HEK293 (cell line): ENCODE results near the gene SHE.

Experiments used
- CTCF ChIA-PET: fragments of 350-600 bp; formaldehyde crosslinking; extraction: SDS; loops from one replicate; lab custom pipeline; 2021; ENCODE audit warnings: antibody characterized with exemption; lab: Yijun Ruan, JAX
- POLR2A ChIA-PET: fragments of 300-600 bp; formaldehyde crosslinking; extraction: SDS; loops from one replicate; lab custom pipeline; 2020; ENCODE audit warnings: antibody characterized with exemption, inconsistent platforms; lab: Yijun Ruan, JAX
- H3K27ac ChIP-seq: fragments of 200-500 bp; sonication (Bioruptor generic); 2 replicates; pipeline ENCODE4 v1.5.1; 2014; ENCODE audit warnings: low read depth, low read length, control low read depth, inconsistent platforms; ENCODE audit errors: extremely low read depth
- H3K36me3 ChIP-seq, 2 experiments: fragments of 200-500 bp in 1 of 2; sonication (Bioruptor generic) in 1 of 2; 1 replicate in 1 of 2; 2 replicates in 1 of 2; pipeline ENCODE4 v1.5.1; 2014 to 2017; ENCODE audit warnings: inconsistent platforms in 2 of 2, low read length in 2 of 2; ENCODE audit not compliant: control insufficient read depth in 2 of 2, insufficient read depth in 1 of 2
- H3K4me1 ChIP-seq: fragments of 200-500 bp; sonication (Bioruptor generic); 2 replicates; pipeline ENCODE4 v1.5.1; 2014; ENCODE audit warnings: mild to moderate bottlenecking, low read length, inconsistent platforms; ENCODE audit not compliant: control insufficient read depth, insufficient read depth
- H3K4me3 ChIP-seq: 2 replicates; pipeline ENCODE4 v1.5.1; 2011; ENCODE audit warnings: low read depth, mild to moderate bottlenecking, control low read depth, low read length, moderate library complexity
- H3K9me3 ChIP-seq: fragments of 200-500 bp; sonication (Bioruptor generic); 2 replicates; pipeline ENCODE4 v1.5.1; 2014; ENCODE audit warnings: low read depth, low read length, inconsistent platforms; ENCODE audit not compliant: control insufficient read depth, insufficient read depth
- GFI1B ChIP-seq: fragments of 450-650 bp; formaldehyde crosslinking; IDR thresholded peaks from 2 replicates; pipeline ENCODE4 v1.5.1; 2016; ENCODE audit warnings: missing biosample characterization, missing genetic modification characterization
- GLI4 ChIP-seq: fragments of 450-650 bp; formaldehyde crosslinking; IDR thresholded peaks from 2 replicates; pipeline ENCODE4 v1.5.1; 2016; ENCODE audit warnings: missing biosample characterization, missing genetic modification characterization
- GLIS2 ChIP-seq: fragments of 450-650 bp; formaldehyde crosslinking; IDR thresholded peaks from 2 replicates; pipeline ENCODE4 v1.5.1; 2016; ENCODE audit warnings: missing biosample characterization, missing genetic modification characterization
- HOXA7 ChIP-seq: sonication (generic); formaldehyde crosslinking; IDR thresholded peaks from 2 replicates; pipeline ENCODE4 v1.8.1; 2022; ENCODE audit warnings: missing genetic modification reagents, borderline replicate concordance
- KLF1 ChIP-seq: fragments of 450-650 bp; formaldehyde crosslinking; IDR thresholded peaks from 2 replicates; pipeline ENCODE4 v1.5.1; 2016; ENCODE audit warnings: missing biosample characterization, missing genetic modification characterization
- OSR2 ChIP-seq: fragments of 450-650 bp; formaldehyde crosslinking; IDR thresholded peaks from 2 replicates; pipeline ENCODE4 v1.5.1; 2016; ENCODE audit warnings: missing biosample characterization, missing genetic modification characterization
- ZBTB7A ChIP-seq: fragments of 450-650 bp; formaldehyde crosslinking; IDR thresholded peaks from 2 replicates; pipeline ENCODE4 v1.5.1; 2016; ENCODE audit warnings: low read depth, missing biosample characterization, missing genetic modification characterization
- ZFHX2 ChIP-seq: fragments of 450-650 bp; formaldehyde crosslinking; conservative IDR thresholded peaks from 2 replicates; pipeline ENCODE4 v1.5.1; 2016; ENCODE audit warnings: missing biosample characterization, missing genetic modification characterization
- ZFP69B ChIP-seq: fragments of 450-650 bp; formaldehyde crosslinking; IDR thresholded peaks from 2 replicates; pipeline ENCODE4 v1.5.1; 2016; ENCODE audit warnings: missing biosample characterization, missing genetic modification characterization
- ZIC2 ChIP-seq: fragments of 450-650 bp; formaldehyde crosslinking; IDR thresholded peaks from 2 replicates; pipeline ENCODE4 v1.5.1; 2016; ENCODE audit warnings: missing biosample characterization, missing genetic modification characterization
- ZNF148 ChIP-seq: fragments of 450-650 bp; formaldehyde crosslinking; IDR thresholded peaks from 2 replicates; pipeline ENCODE4 v1.5.0; 2017; ENCODE audit warnings: missing biosample characterization, missing genetic modification characterization, borderline replicate concordance
- ZNF155 ChIP-seq: fragments of 450-650 bp; formaldehyde crosslinking; IDR thresholded peaks from 2 replicates; pipeline ENCODE4 v1.5.1; 2016; ENCODE audit warnings: missing biosample characterization, missing genetic modification characterization
- ZNF366 ChIP-seq: fragments of 450-650 bp; formaldehyde crosslinking; conservative IDR thresholded peaks from 2 replicates; pipeline ENCODE4 v1.5.1; 2016; ENCODE audit warnings: missing biosample characterization, missing genetic modification characterization
- ZNF404 ChIP-seq: fragments of 450-650 bp; formaldehyde crosslinking; IDR thresholded peaks from 2 replicates; pipeline ENCODE4 v1.5.1; 2017; ENCODE audit warnings: missing biosample characterization, missing genetic modification characterization
- ZNF585B ChIP-seq: fragments of 450-650 bp; formaldehyde crosslinking; IDR thresholded peaks from 2 replicates; pipeline ENCODE4 v1.5.1; 2016; ENCODE audit warnings: missing biosample characterization, missing genetic modification characterization
- ZNF658 ChIP-seq: fragments of 450-650 bp; formaldehyde crosslinking; IDR thresholded peaks from 2 replicates; pipeline ENCODE4; 2016; ENCODE audit warnings: missing biosample characterization, missing genetic modification characterization
- ZNF701 ChIP-seq: fragments of 450-650 bp; formaldehyde crosslinking; IDR thresholded peaks from 2 replicates; pipeline ENCODE4 v1.5.1; 2016; ENCODE audit warnings: missing biosample characterization, missing genetic modification characterization
- ZNF791 ChIP-seq: fragments of 450-650 bp; formaldehyde crosslinking; IDR thresholded peaks from 2 replicates; pipeline ENCODE4 v1.5.1; 2016; ENCODE audit warnings: missing biosample characterization, missing genetic modification characterization
- ZNF792 ChIP-seq: fragments of 450-650 bp; formaldehyde crosslinking; IDR thresholded peaks from 2 replicates; pipeline ENCODE4 v1.5.1; 2016; ENCODE audit warnings: missing biosample characterization, missing genetic modification characterization
- TF ChIP-seq, protein P1 (sequence below): fragments of 450-650 bp; formaldehyde crosslinking; IDR thresholded peaks from 2 replicates; pipeline ENCODE4 v1.5.1; 2016; ENCODE audit warnings: missing biosample characterization, missing genetic modification characterization, low read depth
- TF ChIP-seq, protein P2 (sequence below): fragments of 450-650 bp; IDR thresholded peaks from 2 replicates; pipeline ENCODE4 v1.5.1; 2018; ENCODE audit warnings: missing biosample characterization, mild to moderate bottlenecking, missing genetic modification characterization

SHE gene

DNA sequence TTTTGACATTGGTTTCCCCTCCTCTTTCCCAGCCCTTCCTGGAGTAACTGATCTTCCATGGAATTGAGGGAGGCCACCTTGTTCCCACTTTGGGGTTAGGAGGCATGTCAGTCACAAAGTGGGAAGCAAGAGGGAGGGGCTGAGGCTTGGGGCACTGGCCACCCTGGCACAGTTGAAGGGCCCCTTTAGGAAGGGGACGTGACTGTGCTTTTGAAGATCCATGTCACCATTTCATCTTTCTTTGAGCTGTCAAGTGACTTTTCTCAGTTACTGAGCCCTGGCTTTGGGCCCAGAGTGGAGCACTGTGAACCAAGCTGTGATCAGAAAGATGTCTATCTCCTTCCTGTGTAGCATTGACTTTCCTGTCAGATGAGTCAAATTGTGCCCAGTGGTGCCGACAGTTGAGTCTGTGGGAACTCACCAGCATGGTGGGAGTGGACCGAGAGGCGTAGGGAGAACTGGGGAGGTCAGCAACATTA, 38.7 kb downstream of the SHE start:
- H3K36me3 ChIP-seq: no peaks in the 10 kb centered on the region
- no peak overlapping the region for H3K27ac ChIP-seq
- no peaks in the 10 kb centered on the region for H3K4me1 ChIP-seq
- no peak overlapping the region for H3K4me3 ChIP-seq
- POLR2A ChIA-PET: no interaction called here
- CTCF ChIA-PET: interaction anchor here (0.6 kb wide), 1 partner anchor 21 kb away, joined by 4 read pairs; no protein-coding TSS in a partner anchor
- TF ChIP-seq ZIC2 (tag by site-specific recombination): peak; percentile 65
- no peak for TF ChIP-seq OSR2
- no peaks in the 10 kb centered on the region for H3K9me3 ChIP-seq

GRCh38 chr1:154460695-154461260, 41.4 kb downstream of the SHE start:
- H3K9me3 ChIP-seq: no peaks in the 10 kb centered on the region
- TF ChIP-seq GLIS2 (tag by site-specific recombination) (no peak), ZBTB7A (tag by site-specific recombination) (no peak)
- TF ChIP-seq, all 188 proteins: peak for 0
- no peaks in the 10 kb centered on the region for H3K36me3 ChIP-seq
- H3K4me3 ChIP-seq: no peak overlapping the region
- no peak overlapping the region for H3K27ac ChIP-seq
- H3K4me1 ChIP-seq: no peaks in the 10 kb centered on the region
- ChIA-PET POLR2A (no interaction called here), CTCF (interaction anchor here (0.6 to 1.4 kb wide), 4 partner anchors 18 to 175 kb away, joined by 3 to 5 read pairs (median 4); no protein-coding TSS in a partner anchor)

GRCh38 chr1:154459080-154459479, 43.1 kb downstream of the SHE start:
- Histone ChIP-seq H3K27ac (no peak overlapping the region), H3K36me3 (no peaks in the 10 kb centered on the region), H3K4me1 (no peaks in the 10 kb centered on the region), H3K9me3 (no peaks in the 10 kb centered on the region), H3K4me3 (no peak overlapping the region)
- ChIA-PET CTCF (interaction anchor here (1.3 to 1.4 kb wide), 3 partner anchors 20 to 88 kb away, joined by 3 to 5 read pairs (median 4); no protein-coding TSS in a partner anchor), POLR2A (interaction anchor here (0.5 kb wide), 1 partner anchor 107 kb away, joined by 3 read pairs; no protein-coding TSS in a partner anchor)
- TF ChIP-seq KLF1 (no peak), ZFHX2 (tag by site-specific recombination) (no peak), ZNF701 (tag by site-specific recombination) (no peak), ZNF792 (tag by site-specific recombination) (no peak), ZNF585B (tag by site-specific recombination) (no peak), ZNF366 (no peak), HOXA7 (CRISPR knock-in tag) (no peak)
- TF ChIP-seq, protein P1, sequence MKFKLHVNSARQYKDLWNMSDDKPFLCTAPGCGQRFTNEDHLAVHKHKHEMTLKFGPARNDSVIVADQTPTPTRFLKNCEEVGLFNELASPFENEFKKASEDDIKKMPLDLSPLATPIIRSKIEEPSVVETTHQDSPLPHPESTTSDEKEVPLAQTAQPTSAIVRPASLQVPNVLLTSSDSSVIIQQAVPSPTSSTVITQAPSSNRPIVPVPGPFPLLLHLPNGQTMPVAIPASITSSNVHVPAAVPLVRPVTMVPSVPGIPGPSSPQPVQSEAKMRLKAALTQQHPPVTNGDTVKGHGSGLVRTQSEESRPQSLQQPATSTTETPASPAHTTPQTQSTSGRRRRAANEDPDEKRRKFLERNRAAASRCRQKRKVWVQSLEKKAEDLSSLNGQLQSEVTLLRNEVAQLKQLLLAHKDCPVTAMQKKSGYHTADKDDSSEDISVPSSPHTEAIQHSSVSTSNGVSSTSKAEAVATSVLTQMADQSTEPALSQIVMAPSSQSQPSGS (tag by site-specific recombination): no peak

DNA sequence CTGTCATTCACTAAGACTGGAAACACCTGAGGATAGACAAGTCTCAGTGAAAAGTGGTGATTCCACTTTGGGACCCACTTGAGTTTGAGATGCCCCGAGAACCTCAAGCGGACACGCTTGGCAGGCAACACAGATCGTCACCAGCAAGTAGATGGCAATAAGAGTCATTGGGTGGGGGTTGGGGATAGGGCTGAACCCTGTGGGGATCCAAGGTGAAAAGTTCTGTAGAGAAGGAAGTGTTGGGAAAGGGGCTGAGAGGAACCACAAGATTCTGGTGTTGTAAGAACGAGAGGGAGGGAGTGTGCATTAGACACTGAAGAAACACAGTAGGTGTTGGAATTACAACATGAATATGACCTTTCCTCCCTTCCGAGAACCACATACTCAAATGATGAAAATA, 45.6 kb downstream of the SHE start:
- ChIA-PET CTCF (no interaction called here), POLR2A (no interaction called here)
- Histone ChIP-seq H3K4me3 (no peak overlapping the region), H3K27ac (no peak overlapping the region), H3K9me3 (no peaks in the 10 kb centered on the region), H3K4me1 (no peaks in the 10 kb centered on the region; the same call in 1 of the 2 replicates), H3K36me3 (no peaks in the 10 kb centered on the region)
- TF ChIP-seq, protein P2, sequence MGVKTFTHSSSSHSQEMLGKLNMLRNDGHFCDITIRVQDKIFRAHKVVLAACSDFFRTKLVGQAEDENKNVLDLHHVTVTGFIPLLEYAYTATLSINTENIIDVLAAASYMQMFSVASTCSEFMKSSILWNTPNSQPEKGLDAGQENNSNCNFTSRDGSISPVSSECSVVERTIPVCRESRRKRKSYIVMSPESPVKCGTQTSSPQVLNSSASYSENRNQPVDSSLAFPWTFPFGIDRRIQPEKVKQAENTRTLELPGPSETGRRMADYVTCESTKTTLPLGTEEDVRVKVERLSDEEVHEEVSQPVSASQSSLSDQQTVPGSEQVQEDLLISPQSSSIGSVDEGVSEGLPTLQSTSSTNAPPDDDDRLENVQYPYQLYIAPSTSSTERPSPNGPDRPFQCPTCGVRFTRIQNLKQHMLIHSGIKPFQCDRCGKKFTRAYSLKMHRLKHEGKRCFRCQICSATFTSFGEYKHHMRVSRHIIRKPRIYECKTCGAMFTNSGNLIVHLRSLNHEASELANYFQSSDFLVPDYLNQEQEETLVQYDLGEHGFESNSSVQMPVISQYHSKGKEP: no peak
- TF ChIP-seq ZNF658 (tag by site-specific recombination) (no peak), ZFP69B (tag by site-specific recombination) (no peak), ZNF404 (tag by site-specific recombination) (no peak), GLI4 (tag by site-specific recombination) (no peak), ZNF155 (tag by site-specific recombination) (no peak), GFI1B (tag by site-specific recombination) (no peak), ZNF791 (tag by site-specific recombination) (no peak), ZNF148 (no peak)
